ENCODE measurements around the gene FANCC.

- TF ChIP-seq EZH2 (IDR thresholded peaks at IDR 0.05; ENCODE audit: borderline replicate concordance, low read depth, low read length, severe bottlenecking) (no peak), CTCF (IDR thresholded peaks at IDR 0.05; ENCODE audit: borderline replicate concordance, extremely low read depth, low read length, poor library complexity, severe bottlenecking) (no peak)
These were observed 230.9 kb downstream of the FANCC start for GRCh38 chr9:95086564-95086955.

All from DND-41 (cell line).